Duodenal mucosa (tissue), 2 donors: Measurements from ENCODE around the gene SDC1.

Experiments
- H3K27ac ChIP-seq: one replicate; pipeline ENCODE4 v1.7.0; 2013; ENCODE audit warnings: low read depth, low read length
- H3K27me3 ChIP-seq, 2 donors: one replicate each; pipeline ENCODE4 v1.7.0; 2013; ENCODE audit warnings: low read length in 2 of 2, control low read depth in 1 of 2; ENCODE audit not compliant: insufficient read depth in 2 of 2, control insufficient read depth in 1 of 2
- H3K36me3 ChIP-seq, 2 donors: one replicate each; pipeline ENCODE4 v1.7.0; 2013; ENCODE audit warnings: low read length in 2 of 2, control low read depth in 1 of 2; ENCODE audit not compliant: insufficient read depth in 2 of 2, control insufficient read depth in 1 of 2
- H3K4me1 ChIP-seq, 2 donors: one replicate each; pipeline ENCODE4 v1.7.0; 2013; ENCODE audit warnings: low read length in 2 of 2, control low read depth in 1 of 2; ENCODE audit not compliant: insufficient read depth in 2 of 2, control insufficient read depth in 1 of 2
- H3K4me3 ChIP-seq, 2 donors: one replicate each; pipeline ENCODE4 v1.7.0; 2013; ENCODE audit warnings: low read length in 2 of 2, low read depth in 1 of 2
- H3K9ac ChIP-seq, 2 donors: one replicate each; pipeline ENCODE4 v1.7.0; 2013; ENCODE audit warnings: low read length in 2 of 2, low read depth in 1 of 2
- H3K9me3 ChIP-seq, 2 donors: one replicate each; pipeline ENCODE4 v1.7.0; 2013; ENCODE audit warnings: low read length in 2 of 2, control low read depth in 1 of 2; ENCODE audit not compliant: control insufficient read depth in 1 of 2

SDC1 gene

DNA sequence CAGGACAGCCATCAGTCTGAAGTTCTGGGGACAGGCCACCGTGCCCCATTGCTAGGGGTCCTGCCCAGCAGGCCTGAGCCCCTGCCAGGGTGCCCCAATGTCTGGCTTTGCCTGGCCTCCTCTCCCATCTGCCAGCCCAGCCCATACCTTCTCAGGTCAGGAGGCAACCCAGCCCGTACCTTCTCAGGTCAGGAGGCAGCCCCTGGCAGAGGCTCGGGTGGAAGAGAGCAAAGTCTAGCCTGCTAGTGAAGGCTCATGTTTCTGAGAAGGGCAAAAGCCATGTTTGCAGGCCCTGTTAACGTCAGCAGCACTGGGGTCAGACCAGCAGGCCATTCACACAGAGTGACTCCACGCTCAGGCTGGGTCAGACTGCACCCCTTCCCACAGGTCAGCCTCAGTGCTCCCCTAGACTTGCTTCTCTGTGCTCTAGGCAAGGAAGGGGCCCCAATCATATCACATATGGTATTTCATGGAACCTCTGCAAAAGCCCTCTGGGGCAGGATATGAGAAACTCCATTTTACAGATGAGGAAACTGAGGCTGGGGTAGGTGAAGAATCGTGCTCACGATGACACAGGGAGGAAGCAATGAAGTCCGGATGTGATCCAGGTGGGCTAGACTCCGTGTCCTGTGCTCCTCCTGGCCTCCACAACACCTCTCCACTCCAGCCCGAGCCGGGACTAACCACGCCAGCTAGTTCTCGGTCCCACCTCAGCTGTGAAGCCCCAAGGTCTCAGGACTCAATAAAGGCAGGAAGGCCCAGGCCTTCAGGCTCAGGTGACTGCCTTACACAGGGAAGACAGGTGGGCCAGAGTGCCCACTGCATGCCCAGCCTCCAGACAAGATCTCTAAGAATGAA, 9.5 kb downstream of the SDC1 start:
- H3K27ac ChIP-seq: peak overlapping the region; percentile 67
- no peaks in the 10 kb centered on the region for H3K27me3 ChIP-seq
- peaks cover 0 to 7% of the 10 kb centered on the region in 2 donors for H3K36me3 ChIP-seq
- no peaks in the 10 kb centered on the region for H3K9me3 ChIP-seq
- H3K9ac ChIP-seq: peak overlapping the region; percentile 48 to 57
- H3K4me3 ChIP-seq: peak overlapping the region in 1 of 2 donors; percentile 32
- H3K4me1 ChIP-seq: peaks cover 90 to 91% of the 10 kb centered on the region in 2 donors

DNA sequence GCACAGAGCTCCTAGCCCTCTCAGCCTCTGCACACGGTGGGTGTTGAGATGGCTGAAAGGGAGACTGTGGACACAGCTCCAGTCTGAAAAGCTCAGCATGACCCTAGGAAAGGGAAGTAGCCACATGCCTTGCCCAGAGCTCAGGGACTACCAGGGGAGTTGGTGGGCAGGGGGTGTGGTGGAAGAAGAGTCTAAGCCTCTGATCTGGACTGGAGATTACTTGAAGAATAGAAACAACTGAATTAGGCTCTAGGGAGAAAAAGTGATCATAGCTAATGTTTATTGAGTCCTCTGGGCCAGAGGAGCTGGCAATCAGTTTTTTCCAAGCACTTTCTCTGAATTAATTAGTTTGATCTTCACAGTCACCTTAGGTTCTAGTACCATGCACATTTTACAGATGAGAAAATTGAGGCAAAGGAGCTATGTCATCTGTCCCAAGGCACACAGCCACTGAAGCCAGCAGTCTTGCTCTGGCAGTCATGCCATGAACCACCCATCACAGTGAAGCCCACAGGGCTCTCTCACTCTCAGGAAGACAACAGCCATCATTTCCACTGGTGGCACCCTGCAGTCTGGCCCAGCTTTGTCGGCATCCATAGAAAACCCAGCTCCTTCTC, 10.3 kb downstream of the SDC1 start:
- Histone ChIP-seq H3K27ac (peak overlapping the region; percentile 67), H3K4me3 (peak overlapping the region in 1 of 2 donors; percentile 11), H3K9ac (peak overlapping the region; percentile 48 to 57), H3K36me3 (peaks cover 0 to 7% of the 10 kb centered on the region in 2 donors), H3K4me1 (peaks cover 87 to 88% of the 10 kb centered on the region in 2 donors), H3K9me3 (no peaks in the 10 kb centered on the region), H3K27me3 (no peaks in the 10 kb centered on the region)

DNA sequence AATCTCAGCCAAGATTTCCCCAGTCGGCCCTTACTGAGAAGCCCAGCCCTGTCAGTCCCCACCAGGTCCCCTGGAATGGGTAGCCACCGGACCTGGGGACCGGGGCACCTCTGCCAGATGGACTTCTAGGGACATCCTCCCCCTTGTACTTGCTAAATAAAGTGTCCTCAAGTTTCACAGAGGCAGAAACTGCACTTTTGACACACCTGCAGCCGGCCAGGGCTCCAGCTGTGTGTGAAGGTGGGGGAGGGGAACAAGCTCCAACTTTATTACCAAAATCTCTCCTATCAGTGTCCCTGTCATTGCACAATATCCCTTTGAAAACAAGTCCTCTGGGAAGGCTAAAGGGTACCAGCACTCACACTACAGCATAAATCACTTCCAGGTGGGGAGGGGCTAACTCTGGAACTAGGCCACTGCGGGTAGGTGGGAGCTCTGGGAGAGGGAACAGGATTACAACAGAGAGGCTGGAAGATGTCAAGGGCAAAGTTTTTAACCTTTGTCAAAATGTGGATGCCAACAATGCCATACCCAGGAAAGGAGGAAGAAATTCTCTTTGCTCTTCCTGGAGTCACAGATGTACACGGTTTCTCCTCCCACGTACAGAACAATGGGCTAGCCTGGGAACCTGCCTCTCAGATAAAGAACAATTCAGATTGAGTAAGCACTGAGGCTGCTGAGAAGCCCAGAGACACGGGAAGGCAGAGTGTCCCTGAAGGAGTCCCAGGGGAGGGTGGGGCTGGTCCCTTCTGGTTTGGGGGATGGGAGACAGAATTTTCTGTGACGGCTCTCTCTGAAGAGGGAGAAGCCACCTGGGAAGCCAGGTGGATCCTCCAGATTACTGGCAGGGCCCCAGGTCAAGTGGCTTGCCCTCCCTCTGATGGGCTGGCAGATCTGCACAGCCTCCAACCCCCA, 11.0 kb downstream of the SDC1 start:
- Histone ChIP-seq H3K27ac (peak overlapping the region; percentile 67), H3K36me3 (peaks cover 0 to 7% of the 10 kb centered on the region in 2 donors), H3K9me3 (no peaks in the 10 kb centered on the region), H3K9ac (peak overlapping the region; percentile 48 to 62), H3K4me1 (peaks cover 87 to 88% of the 10 kb centered on the region in 2 donors), H3K27me3 (no peaks in the 10 kb centered on the region), H3K4me3 (peak overlapping the region; percentile 11 to 30)

DNA sequence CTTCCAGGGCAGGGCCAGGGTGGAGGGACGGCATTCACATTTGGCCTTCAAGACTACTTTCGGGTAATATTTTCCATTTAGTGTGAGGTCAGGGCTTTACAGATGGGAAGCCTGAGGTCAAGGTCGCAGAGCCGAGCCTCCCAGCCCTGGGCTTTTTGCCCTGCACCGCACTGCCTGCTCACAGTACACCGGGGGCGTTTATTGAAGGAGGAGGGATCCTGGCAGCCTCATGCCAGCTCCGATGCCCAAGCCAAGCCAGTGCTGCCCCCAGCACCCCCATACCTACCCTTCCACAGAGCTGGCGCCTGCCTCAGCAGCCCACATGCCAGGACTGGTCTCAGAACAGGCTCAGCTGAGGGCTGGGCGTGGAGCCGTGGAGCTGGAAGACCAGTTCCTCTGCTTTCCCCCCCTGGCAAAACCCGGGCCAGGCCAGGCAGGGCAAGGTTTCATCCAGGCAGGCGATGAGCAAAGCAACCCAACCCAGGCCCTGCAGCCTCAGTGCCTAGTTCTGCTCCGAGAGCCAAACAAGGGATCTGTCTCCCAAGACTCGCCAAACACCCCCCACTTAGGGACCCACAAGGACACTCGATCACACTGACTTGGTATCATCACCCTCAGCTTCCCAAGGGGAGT, 11.9 kb downstream of the SDC1 start:
- H3K4me1 ChIP-seq: peaks cover 87 to 89% of the 10 kb centered on the region in 2 donors
- peak overlapping the region; percentile 20 to 62 for H3K9ac ChIP-seq

DNA sequence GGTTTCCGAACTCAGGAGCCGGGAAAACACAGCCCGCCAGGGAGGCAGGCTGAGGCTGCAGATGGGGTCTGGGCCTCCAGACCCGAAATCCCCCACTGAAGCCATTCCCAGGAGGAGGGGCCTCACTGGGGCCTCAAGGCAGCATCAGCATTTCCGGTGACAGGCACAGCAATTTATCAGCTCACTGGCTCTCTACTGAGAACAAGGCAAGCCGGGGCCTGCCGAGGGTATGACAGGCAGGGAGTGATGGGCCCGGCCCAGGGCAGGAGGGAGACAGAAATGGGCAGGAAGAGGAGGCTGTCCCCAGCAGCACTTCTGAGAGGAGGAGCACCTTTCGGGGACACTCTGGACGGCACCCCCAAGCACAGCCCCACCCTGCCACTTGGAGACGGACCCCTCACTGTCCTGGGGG, 12.5 kb downstream of the SDC1 start:
- Histone ChIP-seq H3K9me3 (no peaks in the 10 kb centered on the region), H3K36me3 (no peaks in the 10 kb centered on the region), H3K4me1 (peaks cover 87 to 89% of the 10 kb centered on the region in 2 donors), H3K9ac (peak overlapping the region in 1 of 2 donors; percentile 20), H3K4me3 (no peak overlapping the region), H3K27me3 (no peaks in the 10 kb centered on the region), H3K27ac (peak overlapping the region; percentile 52)

More for the DNA sequence above, 11.9 kb downstream of the SDC1 start:
- H3K27ac ChIP-seq: peak overlapping the region; percentile 53
- H3K36me3 ChIP-seq: no peaks in the 10 kb centered on the region
- peak overlapping the region; percentile 26 to 30 for H3K4me3 ChIP-seq
- H3K9me3 ChIP-seq: no peaks in the 10 kb centered on the region
- H3K27me3 ChIP-seq: no peaks in the 10 kb centered on the region

DNA sequence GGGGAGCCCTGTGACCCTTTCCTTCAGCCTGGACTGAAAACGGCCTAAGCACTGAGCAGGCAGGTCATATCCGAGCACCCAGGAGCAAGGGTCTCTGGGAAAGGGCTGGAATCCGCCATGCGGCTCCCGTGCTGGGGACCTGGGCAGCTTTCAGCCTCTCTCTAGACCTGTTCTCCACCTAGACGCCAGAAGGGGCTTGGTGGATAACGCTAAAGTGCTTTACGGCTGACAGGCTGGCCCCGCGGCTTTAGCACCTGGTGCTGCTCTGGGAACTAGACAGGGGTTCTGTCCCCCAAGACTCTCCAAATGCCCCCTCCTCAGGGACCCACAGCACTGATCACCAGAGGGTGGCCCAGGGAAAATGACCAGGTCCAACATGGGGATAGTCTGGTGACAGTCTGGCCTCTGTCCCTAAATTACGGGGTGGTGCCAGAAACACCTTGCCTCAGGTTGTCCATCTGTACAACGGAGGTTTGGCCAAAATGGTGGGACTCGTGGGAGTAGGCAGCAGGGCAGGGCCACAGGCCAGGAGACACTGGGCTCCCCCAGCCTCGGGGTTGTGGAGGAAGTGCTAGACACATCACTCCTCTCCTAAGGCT, 13.0 kb downstream of the SDC1 start:
- Histone ChIP-seq H3K27ac (no peak overlapping the region), H3K4me1 (peaks cover 87% of the 10 kb centered on the region in 2 donors), H3K9me3 (no peaks in the 10 kb centered on the region), H3K9ac (no peak overlapping the region), H3K4me3 (no peak overlapping the region), H3K36me3 (no peaks in the 10 kb centered on the region), H3K27me3 (no peaks in the 10 kb centered on the region)

DNA sequence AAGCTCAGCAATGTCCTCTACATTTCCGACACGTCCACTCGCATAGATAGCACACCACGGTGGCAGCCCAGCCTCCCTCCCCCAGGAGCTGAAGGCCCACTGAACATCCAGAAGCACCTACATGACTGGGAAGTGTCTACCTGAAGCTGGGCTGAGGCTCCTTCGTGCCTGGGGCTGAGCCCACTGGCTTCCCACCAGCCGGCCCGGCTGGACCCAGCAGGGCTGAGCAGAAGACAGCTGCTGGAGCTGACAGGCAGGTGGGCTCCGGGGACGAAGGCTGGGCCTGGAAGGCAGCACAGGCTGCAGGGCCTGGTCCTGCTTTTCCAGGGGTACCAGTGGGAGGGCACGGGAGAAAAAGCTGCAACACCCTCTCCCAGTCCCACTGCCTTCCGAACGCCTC, 13.5 kb downstream of the SDC1 start:
- no peak overlapping the region for H3K27ac ChIP-seq

DNA sequence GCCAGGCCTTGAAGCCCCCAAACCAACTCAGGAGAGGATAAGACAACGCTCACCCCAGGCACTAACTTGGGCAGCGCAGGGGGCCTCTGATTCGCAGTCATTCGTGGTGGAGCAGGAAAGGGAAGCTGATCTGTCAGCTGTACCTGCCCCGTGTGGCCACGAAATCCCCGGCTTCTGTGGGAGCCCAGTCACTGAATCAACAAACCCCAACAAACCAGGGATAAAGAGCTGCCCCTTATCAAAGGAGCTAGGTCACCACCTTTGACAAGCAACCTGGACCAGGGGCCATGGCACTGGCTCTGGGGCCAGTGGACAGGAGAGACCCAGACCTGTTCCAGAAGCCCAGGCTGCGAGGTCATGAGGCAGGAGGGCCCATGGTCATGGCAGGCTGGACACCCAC, 14.5 kb downstream of the SDC1 start:
- Histone ChIP-seq H3K27me3 (no peaks in the 10 kb centered on the region), H3K4me1 (peaks cover 86 to 87% of the 10 kb centered on the region in 2 donors), H3K9me3 (no peaks in the 10 kb centered on the region), H3K27ac (no peak overlapping the region), H3K36me3 (no peaks in the 10 kb centered on the region), H3K9ac (no peak overlapping the region), H3K4me3 (no peak overlapping the region)

More for the DNA sequence above, 13.5 kb downstream of the SDC1 start:
- no peaks in the 10 kb centered on the region for H3K27me3 ChIP-seq
- no peaks in the 10 kb centered on the region for H3K36me3 ChIP-seq
- H3K4me3 ChIP-seq: no peak overlapping the region
- peaks cover 87% of the 10 kb centered on the region in 2 donors for H3K4me1 ChIP-seq
- H3K9ac ChIP-seq: no peak overlapping the region
- H3K9me3 ChIP-seq: no peaks in the 10 kb centered on the region

DNA sequence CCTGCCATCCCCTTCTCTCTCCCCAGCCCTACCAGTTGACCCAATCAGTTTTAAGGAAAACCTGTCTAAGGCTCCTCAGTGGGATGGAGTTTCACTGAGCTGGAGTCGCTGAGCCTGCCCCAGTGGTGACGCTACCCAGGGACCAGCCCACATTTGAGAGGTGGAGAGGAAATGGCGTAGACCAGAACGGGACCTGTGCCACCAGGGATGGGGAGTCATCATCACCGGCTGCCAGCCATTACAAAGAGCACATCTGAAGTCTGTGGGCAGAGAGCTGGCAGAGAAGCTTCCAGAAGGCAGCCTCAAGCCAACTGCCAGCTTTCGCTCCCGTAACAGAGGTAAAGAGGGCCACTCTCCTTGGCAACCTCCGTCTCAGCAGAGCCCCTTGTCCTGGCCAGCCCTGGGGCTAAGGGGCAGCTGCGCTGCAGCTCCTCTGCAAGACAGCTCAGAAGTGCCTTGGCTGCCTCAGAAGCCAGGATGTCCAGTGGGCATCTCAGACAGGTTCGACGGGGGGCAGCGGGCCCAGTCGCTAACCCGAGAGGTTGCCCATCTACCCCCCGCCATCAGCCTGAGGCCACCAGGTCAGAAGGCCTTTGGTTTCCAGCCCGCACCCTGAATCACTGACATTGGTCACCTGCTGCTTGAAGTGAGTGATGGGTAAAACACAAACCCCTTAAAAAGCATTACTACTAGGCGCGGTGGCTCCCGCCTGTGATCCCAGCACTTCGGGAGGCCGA, 15.4 kb downstream of the SDC1 start:
- Histone ChIP-seq H3K27me3 (no peaks in the 10 kb centered on the region), H3K27ac (peak overlapping the region; percentile 16), H3K36me3 (peaks cover 0 to 9% of the 10 kb centered on the region in 2 donors), H3K4me1 (peaks cover 76 to 79% of the 10 kb centered on the region in 2 donors), H3K9ac (no peak overlapping the region), H3K4me3 (no peak overlapping the region), H3K9me3 (no peaks in the 10 kb centered on the region)
